HG03558 (cell line): ENCODE results near the gene SLC22A2.

ENCODE experiments used
- ATAC-seq: cut with Tn5 transposase; IDR thresholded peaks from one replicate; pipeline ENCODE4 v1.9.1; 2021; ENCODE audit warnings: moderate number of reproducible peaks; ENCODE audit not compliant: unreplicated experiment; ENCODE audit errors: extremely low read depth

Gene SLC22A2

DNA sequence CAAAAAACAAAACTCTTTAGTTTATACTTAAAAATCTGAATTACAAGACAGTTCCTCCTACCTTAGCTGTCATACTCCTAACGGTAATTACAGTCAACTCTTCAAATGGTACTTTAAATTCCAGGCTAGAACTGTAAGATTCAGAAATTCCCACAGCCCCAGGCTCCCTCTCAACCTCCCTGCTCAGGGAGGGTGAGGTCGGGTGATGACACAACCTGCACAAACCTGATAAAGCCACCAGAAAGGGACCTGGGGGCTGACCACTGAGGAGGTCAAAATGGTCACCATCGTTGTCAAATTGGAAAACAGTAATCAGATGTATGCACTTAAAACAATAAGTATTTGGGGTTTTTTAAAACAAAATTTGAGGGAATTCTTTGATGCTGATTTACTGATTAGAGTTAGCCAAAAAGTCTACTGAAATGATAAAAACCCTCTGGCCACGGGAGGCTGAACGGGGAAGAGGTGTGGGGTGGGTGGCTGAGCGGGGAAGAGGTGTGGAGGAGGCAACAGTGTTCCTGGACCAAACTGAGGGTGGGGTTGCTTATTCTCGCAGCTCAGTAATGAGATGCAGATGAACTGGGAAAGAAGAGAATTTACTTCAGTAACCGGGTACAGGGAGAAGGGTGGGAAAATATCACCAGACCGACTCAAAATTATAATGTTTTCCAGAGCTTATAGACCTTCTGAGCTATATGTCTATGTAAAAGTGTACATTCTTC lies 84.7 kb downstream of the SLC22A2 start:
- no peak for ATAC-seq

DNA sequence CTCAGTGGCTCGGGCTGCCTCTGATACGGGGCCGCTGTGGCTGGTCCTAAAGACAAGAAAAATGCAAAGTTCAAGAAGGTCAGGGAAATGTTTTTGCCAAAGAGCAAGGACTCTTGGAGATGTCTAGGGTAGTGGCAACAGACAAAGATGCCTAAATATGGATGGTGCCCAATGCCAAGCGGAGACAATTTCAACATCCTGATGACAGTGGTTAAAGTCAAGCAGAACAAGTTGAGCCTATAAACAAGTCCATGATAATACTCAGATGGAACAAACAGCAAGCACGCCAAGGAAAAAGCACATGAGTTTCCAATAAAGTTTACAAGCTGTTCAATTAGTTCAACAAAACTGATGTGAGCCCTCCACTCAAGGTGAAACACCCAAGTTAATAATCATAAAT lies 85.9 kb downstream of the SLC22A2 start:
- ATAC-seq: no peak

DNA sequence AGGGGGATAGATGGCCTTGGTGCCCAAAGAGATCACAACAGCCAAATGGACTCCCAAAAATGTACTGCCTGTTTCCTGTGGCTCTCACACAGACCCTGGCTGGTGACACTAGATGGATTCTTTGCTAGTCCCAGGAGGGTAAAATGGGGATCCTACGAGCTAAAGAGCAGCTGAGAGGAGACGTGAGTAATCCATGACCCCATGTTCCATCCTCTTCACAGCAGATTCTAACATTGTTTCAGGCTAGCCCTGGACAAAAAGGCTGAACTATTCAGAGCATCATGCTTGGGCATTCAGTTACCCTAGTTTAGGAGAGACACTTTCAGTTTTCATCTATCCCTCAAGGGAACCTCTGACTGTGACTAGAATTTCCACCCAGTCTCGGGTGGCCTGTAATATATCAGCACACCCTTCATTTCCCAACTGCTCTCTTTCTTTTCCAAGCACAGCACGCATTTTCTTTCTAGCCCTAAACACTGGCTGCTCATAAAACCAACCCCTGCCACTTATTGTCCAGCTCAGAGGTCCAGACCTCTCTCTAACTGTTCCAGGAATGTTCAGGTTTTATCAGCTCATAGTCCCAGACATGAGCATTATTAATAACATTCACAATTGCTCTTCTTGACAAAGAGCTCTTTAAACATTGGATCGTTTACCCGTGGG lies 88.5 kb downstream of the SLC22A2 start:
- no peak for ATAC-seq

- ATAC-seq: no peak
Measured at GRCh38 chr6:160167604-160168399, 90.8 kb downstream of the SLC22A2 start.
